ENCODE measurements around the gene LYRM9.

- TF ChIP-seq CTCF (IDR thresholded peaks at IDR 0.05 in 2 of 3, conservative IDR thresholded peaks at IDR 0.05 in 1 of 3; ENCODE audit: control insufficient read depth in 2 of 3, extremely low read depth in 1 of 3, insufficient read depth in 1 of 3, low read depth in 3 of 3, low read length in 3 of 3), result no peak
- TF ChIP-seq CHD4 (IDR thresholded peaks at IDR 0.05), result no peak
- TF ChIP-seq EP300 (IDR thresholded peaks at IDR 0.05; ENCODE audit: borderline replicate concordance in 1 of 2, control insufficient read depth in 1 of 2, low read depth in 2 of 2, low read length in 2 of 2), result no peak
- no peak for TF ChIP-seq SUZ12 (IDR thresholded peaks at IDR 0.05; ENCODE audit: unreplicated experiment)
- no peak for TF ChIP-seq FOS (IDR thresholded peaks at IDR 0.05; ENCODE audit: borderline replicate concordance, extremely low read depth, insufficient read length)
- TF ChIP-seq CREM (IDR thresholded peaks at IDR 0.05; ENCODE audit: low read depth), result no peak
- TF ChIP-seq RBBP5 (conservative IDR thresholded peaks at IDR 0.05), result no peak
- TF ChIP-seq TAF1 (IDR thresholded peaks at IDR 0.05; ENCODE audit: borderline replicate concordance, low read depth, low read length), result no peak
- no peak for TF ChIP-seq IRF5 (IDR thresholded peaks at IDR 0.05; ENCODE audit: borderline replicate concordance)
These were observed 27.9 kb upstream of the LYRM9 start for GRCh38 chr17:27921077-27921476.

Data from GM12878 (cell line).